ENCODE measurements around the gene GMDS.

GMDS gene

DNA sequence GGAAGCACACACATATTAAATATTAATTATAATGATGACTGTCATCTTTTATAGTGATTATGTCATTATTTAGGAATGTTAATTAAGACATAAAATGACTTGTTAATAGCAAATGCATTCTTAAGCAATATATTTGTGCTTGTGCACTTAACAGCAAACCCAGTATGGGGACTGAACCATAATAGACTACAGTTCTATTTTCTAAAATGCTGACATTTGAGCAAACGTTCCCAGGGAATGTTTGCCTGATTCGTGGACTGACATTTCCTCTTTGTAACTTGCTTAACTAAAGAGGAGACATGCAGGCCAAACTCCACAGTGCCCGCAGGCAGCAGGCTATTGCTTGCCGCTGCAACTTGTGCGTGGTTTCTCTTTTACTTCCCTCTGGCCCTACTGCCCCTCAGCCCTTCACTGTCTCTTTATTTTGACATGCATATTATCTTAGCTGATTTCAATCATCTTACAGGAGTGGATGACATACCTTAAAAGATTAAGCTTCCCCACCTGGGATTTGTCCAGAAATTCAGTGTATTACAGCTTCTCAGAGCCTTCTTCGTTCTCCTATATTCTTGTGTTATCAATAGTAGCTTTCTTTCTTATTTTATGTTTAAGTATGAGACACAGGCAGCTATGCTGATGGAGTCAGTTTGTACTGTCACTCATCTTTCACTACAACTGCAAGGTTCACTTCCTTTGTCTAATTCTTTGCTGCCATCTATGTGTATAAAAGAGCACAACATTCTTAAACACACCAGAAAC is 141.5 kb downstream of the GMDS start:
- Mint-ChIP-seq H3K27me3 (no peaks in the 10 kb centered on the region), H3K27ac (no peak overlapping the region), H3K4me1 (ENCODE audit: low read depth) (no peaks in the 10 kb centered on the region), H3K4me3 (no peak overlapping the region), H3K36me3 (ENCODE audit: low read depth) (peaks cover 8% of the 10 kb centered on the region), H3K9me3 (no peaks in the 10 kb centered on the region)

DNA sequence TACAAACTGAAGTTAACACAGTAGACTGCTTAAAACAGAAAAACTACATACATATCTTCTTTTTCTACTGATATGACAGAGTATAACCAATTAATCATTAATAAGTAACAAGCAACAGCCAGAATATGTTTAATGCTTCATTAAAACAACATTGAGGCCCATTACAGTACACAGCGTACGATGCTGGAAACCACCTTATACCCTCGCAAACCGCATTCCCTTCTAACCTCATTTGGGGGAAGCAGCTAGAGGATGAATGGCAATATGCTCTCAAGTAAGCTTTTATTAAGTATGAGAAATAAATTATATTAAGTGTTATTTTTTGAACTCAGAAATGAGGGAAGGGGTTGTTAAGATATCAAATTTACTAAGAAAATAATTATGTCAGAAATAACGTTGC is 142.4 kb downstream of the GMDS start:
- no peaks in the 10 kb centered on the region for H3K27me3 Mint-ChIP-seq
- no peaks in the 10 kb centered on the region for H3K9me3 Mint-ChIP-seq
- H3K27ac Mint-ChIP-seq: no peak overlapping the region
- no peaks in the 10 kb centered on the region for H3K4me1 Mint-ChIP-seq (ENCODE audit: low read depth)
- H3K4me3 Mint-ChIP-seq: no peak overlapping the region
- H3K36me3 Mint-ChIP-seq (ENCODE audit: low read depth): peaks cover 4% of the 10 kb centered on the region

DNA sequence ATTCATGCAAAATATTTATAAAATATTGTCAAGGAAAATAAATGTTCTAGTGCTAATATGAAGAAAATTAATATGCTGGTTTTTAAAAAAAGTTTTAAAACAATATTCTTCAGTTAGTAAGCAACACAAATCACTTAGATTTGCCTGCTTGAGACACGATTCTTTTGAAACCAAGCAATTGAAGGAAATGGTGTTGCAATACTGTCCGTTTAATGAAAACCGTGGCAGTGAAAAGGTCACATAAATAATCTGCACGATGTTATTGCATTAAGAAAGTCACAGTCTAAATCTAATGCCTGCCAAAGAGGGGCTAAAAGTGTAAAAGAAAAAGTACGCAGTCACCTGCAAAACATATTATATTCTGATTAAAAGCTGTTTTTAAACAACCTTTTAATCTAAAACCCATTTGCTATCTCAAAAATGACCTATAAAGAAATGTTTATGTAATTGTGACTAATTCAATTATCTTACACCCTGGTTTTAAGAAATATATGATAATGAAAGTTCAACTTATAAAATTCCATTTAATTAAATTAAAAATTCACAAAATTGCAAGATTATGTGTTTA is 143.0 kb downstream of the GMDS start:
- Mint-ChIP-seq H3K27ac (no peak overlapping the region), H3K36me3 (ENCODE audit: low read depth) (peaks cover 4% of the 10 kb centered on the region), H3K9me3 (no peaks in the 10 kb centered on the region), H3K4me3 (no peak overlapping the region), H3K27me3 (no peaks in the 10 kb centered on the region), H3K4me1 (ENCODE audit: low read depth) (no peaks in the 10 kb centered on the region)

DNA sequence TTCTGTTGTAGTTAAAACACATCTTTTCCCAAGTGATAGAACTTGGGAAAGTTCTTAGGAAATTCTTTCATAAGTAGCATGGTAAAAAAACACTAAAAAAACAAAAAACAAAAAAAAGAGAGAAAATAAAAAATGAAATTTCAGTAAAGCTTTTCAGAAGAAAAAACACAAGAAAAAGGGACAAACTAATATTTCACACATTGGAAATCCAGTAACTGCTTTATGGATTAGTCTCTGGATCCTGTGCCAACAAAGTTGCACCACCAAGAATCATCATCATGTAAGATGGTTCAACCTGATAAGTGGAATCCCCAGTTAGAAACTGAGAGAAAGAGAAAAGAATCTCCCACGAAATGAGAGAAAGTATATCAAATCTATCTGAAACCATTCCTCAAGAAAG is 144.2 kb downstream of the GMDS start:
- H3K4me1 Mint-ChIP-seq (ENCODE audit: low read depth): no peaks in the 10 kb centered on the region
- H3K9me3 Mint-ChIP-seq: no peaks in the 10 kb centered on the region
- H3K27ac Mint-ChIP-seq: no peak overlapping the region
- H3K36me3 Mint-ChIP-seq (ENCODE audit: low read depth): peaks cover 4% of the 10 kb centered on the region
- H3K27me3 Mint-ChIP-seq: no peaks in the 10 kb centered on the region
- H3K4me3 Mint-ChIP-seq: no peak overlapping the region

DNA sequence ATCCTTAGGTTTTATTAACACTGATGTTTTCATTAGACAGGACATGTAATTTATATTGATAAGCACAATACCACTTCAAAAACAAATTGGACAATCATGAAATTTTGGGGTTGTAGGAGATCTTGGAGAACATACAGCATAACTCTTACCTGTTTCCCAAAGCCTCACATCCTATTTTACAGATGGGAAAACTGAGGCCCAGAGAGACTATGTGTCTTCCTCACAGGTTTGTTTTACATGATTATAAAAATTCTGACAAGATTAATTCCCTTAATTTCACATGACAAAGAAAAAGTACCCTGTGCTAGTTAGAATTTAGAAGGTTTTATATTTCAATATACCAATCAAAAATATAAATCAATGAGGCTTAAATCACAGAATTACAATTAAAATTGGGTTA is 145.5 kb downstream of the GMDS start:
- Mint-ChIP-seq H3K27ac (no peak overlapping the region), H3K4me3 (no peak overlapping the region), H3K9me3 (no peaks in the 10 kb centered on the region), H3K4me1 (ENCODE audit: low read depth) (no peaks in the 10 kb centered on the region), H3K36me3 (ENCODE audit: low read depth) (peaks cover 4% of the 10 kb centered on the region), H3K27me3 (no peaks in the 10 kb centered on the region)

DNA sequence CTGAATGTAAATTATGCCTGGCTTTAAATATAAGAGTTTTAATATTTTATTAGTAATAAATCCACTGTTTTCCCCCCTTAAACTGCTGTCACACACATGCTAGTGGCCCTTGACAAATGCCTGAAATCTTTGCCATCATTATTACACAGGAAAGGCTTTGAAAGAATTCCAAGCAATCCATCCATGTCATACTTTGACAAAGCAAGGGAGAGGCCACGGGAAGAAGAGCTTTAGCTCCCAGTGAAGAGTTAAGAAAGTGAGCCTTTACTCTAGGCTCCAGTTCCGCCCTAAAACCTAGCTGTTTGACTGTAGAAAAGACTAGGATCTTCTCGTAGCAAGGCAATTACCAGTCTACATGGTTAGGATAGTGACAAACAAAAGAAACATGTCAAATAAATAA is 147.9 kb downstream of the GMDS start:
- H3K27ac Mint-ChIP-seq: no peak overlapping the region
- no peaks in the 10 kb centered on the region for H3K4me1 Mint-ChIP-seq (ENCODE audit: low read depth)
- peaks cover 4% of the 10 kb centered on the region for H3K36me3 Mint-ChIP-seq (ENCODE audit: low read depth)
- H3K9me3 Mint-ChIP-seq: no peaks in the 10 kb centered on the region
- H3K27me3 Mint-ChIP-seq: no peaks in the 10 kb centered on the region
- H3K4me3 Mint-ChIP-seq: no peak overlapping the region

DNA sequence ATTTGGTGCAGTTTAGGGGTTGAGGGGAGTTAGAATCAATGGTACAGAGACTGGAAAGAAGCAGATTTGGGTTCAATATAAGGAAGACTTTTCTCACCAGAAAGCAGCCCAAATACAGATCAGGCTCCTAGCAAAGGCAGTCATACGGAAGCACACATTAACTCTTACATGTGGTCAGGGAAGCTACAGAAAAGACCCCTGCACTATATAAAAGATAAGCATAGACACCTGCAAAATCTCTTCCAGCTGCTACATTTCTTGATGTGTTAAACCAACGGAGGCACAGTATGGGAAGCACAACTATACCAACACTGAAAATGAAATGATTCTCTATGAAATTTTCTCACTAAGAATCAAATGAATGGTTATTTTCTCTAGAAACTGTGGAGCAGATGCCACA is 150.8 kb downstream of the GMDS start:
- H3K4me3 Mint-ChIP-seq: no peak overlapping the region

DNA sequence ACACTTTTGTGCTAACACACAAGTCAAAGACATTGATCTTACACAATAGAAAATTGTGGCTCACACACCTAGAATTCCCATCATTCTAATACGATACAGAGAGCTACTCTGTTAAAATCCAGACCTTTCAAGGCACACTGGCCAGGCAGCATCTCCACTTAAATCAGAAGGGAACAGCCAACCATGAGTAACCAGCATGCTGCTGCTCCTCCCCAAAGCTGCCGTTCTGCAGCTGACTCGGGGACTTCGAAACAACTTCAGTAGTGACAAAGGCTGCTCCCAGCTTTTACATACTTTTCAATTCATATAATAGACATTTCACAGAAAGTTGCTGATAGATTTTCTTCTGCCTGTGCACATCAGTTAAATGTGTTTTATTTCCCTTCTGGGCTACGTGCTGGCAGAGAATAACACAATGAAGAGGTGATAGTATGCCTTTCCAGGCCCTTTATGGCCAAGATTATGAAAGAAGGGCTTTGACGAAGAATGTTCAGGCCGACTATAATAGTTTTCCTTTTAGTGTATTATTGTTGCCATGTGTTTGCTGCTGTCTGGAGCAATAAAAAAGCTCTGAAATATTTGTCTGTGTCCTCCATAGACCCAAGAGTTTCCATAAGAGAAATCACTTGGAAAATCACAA is 159.0 kb downstream of the GMDS start:
- H3K4me3 Mint-ChIP-seq: no peak overlapping the region
- H3K4me1 Mint-ChIP-seq (ENCODE audit: low read depth): peaks cover 20% of the 10 kb centered on the region
- no peaks in the 10 kb centered on the region for H3K9me3 Mint-ChIP-seq
- peaks cover 5% of the 10 kb centered on the region for H3K27me3 Mint-ChIP-seq
- H3K36me3 Mint-ChIP-seq (ENCODE audit: low read depth): peaks cover 30% of the 10 kb centered on the region
- H3K27ac Mint-ChIP-seq: no peak overlapping the region

More for the DNA sequence above, 150.8 kb downstream of the GMDS start:
- H3K4me1 Mint-ChIP-seq (ENCODE audit: low read depth): peaks cover 4% of the 10 kb centered on the region
- peaks cover 12% of the 10 kb centered on the region for H3K36me3 Mint-ChIP-seq (ENCODE audit: low read depth)
- H3K9me3 Mint-ChIP-seq: no peaks in the 10 kb centered on the region
- no peaks in the 10 kb centered on the region for H3K27me3 Mint-ChIP-seq
- H3K27ac Mint-ChIP-seq: no peak overlapping the region

DNA sequence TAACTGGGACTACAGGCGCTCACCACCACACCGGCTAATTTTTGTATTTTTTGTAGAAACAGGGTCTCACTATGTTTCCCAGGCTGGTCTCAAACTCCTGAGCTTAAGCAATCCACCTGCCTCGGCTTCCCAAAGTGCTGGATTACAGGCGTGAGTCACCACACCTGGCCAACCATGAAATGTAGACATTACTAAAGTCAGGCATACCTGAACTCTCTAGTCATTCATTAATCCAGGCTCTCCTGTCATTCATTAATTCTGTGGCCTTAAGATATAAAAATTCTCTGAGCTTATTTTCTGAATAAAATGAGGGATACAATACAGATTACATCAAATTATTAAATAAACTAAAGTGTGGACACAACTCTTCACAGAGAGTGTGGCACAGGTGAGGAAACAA is 159.7 kb downstream of the GMDS start:
- Mint-ChIP-seq H3K4me1 (ENCODE audit: low read depth) (peaks cover 28% of the 10 kb centered on the region), H3K36me3 (ENCODE audit: low read depth) (peaks cover 29% of the 10 kb centered on the region), H3K4me3 (no peak overlapping the region), H3K27ac (no peak overlapping the region), H3K27me3 (peaks cover 5% of the 10 kb centered on the region), H3K9me3 (no peaks in the 10 kb centered on the region)

DNA sequence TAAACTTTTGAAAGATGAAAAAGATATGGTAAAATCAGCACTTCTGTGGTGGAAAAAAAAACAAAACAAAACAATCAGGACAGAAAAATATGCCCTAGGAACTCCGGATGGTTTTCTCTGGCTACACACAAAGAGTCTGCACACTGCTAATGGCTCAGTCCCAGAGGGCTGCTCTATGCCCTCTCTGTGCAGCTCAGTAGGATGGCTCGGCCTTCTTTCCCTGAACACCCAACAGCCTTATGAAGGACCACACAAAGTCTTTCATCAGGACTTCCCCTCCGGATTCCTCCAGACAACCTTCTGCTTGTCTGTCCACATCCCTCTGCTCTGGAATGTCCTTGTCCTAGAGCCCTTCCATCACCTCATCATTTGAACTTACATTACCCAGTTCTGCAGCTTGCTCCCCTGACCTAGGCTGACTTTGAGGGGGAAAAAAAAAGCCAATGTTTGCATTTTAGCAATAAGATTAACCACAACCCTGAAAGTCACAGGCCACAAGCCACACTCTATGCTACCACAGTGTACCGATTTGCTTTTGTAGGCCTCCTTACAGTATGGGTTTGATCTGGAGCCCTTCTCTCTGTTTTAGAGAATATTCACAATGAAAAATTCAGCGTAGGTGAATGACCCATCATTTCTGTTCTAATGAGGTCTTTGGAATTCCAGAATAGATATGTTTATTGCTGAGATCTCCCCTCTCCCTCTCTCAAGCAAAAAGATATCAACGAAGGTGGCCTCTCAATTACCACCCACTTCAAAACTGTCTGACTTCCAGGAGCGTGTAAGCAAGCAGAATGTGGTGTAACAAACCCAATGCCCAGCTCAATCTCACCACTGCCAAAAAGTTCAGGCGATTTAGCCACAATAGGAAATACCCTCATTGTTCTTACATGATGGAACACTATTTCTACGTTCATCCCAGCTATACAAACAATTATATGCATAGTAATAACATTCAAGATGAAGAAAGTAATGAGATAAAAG is 164.0 kb downstream of the GMDS start:
- H3K36me3 Mint-ChIP-seq (ENCODE audit: low read depth): peaks cover 39% of the 10 kb centered on the region
- H3K27ac Mint-ChIP-seq: peak overlapping the region; percentile 70
- H3K27me3 Mint-ChIP-seq: peaks cover 5% of the 10 kb centered on the region
- peak overlapping the region; percentile 14 for H3K4me3 Mint-ChIP-seq
- peaks cover 26% of the 10 kb centered on the region for H3K9me3 Mint-ChIP-seq
- H3K4me1 Mint-ChIP-seq (ENCODE audit: low read depth): peaks cover 49% of the 10 kb centered on the region

DNA sequence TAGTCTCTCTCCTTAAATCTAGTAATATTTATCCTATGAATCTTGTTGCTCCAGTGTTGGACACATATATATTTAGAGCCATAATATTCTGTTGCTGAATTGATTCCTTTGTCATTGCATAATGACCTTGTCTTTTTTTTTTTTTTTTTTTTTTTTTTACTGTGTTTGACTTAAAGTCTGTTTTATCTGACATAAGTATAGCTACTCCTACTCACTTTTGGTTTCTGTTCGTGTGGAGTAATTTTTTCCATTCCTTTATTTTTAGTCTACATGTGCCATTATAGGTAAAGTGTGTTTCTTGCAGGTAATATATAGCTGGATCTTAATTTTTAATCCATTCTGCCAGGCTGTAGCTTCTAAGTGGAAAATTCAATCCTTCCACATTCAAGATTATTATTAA is 166.5 kb downstream of the GMDS start:
- peaks cover 35% of the 10 kb centered on the region for H3K36me3 Mint-ChIP-seq (ENCODE audit: low read depth)
- peak overlapping the region; percentile 45 for H3K27ac Mint-ChIP-seq
- peaks cover 49% of the 10 kb centered on the region for H3K4me1 Mint-ChIP-seq (ENCODE audit: low read depth)
- peaks cover 26% of the 10 kb centered on the region for H3K9me3 Mint-ChIP-seq
- H3K27me3 Mint-ChIP-seq: peaks cover 5% of the 10 kb centered on the region
- no peak overlapping the region for H3K4me3 Mint-ChIP-seq

DNA sequence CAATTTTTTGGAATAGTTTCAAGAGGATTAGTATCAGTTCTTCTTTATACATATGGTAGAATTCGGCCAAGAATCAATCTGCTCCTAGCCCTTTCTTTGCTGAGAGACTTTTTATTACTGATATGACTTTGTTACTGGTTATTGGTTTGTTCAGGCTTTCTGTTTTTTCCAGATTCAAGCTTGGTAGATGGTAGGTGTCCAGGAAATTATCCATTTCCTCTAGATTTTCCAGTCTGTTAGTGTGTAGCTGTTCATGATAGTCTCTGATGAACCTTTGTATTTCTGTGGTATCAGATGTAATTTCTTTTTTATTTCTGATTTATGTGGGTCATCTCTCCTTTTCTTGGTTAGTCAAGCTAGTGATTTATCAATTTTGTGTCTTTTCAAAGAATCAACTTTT is 167.6 kb downstream of the GMDS start:
- Mint-ChIP-seq H3K4me1 (ENCODE audit: low read depth) (peaks cover 42% of the 10 kb centered on the region), H3K4me3 (no peak overlapping the region), H3K36me3 (ENCODE audit: low read depth) (peaks cover 31% of the 10 kb centered on the region), H3K27ac (no peak overlapping the region), H3K9me3 (peaks cover 26% of the 10 kb centered on the region), H3K27me3 (no peaks in the 10 kb centered on the region)

DNA sequence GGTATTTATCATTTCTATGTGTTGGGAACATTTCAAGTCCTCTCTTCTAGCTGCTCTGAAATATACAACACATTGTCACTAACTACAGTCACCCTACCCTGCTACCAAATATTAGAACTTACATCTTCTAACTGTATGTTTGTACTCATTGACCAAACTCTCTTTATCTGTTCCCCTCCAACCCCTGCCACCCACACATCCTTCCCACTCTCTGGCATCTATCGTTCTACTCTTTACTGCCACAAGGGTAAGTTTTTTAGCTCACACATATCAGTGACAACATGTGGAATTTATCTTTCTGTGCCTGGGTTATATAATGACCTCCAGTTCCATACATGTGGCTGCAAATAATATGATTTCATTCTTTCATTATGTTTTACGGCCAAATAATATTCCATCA is 171.9 kb downstream of the GMDS start:
- H3K4me1 Mint-ChIP-seq (ENCODE audit: low read depth): peaks cover 2% of the 10 kb centered on the region
- H3K36me3 Mint-ChIP-seq (ENCODE audit: low read depth): peaks cover 24% of the 10 kb centered on the region
- H3K27me3 Mint-ChIP-seq: no peaks in the 10 kb centered on the region
- no peak overlapping the region for H3K27ac Mint-ChIP-seq
- peaks cover 26% of the 10 kb centered on the region for H3K9me3 Mint-ChIP-seq
- H3K4me3 Mint-ChIP-seq: no peak overlapping the region

DNA sequence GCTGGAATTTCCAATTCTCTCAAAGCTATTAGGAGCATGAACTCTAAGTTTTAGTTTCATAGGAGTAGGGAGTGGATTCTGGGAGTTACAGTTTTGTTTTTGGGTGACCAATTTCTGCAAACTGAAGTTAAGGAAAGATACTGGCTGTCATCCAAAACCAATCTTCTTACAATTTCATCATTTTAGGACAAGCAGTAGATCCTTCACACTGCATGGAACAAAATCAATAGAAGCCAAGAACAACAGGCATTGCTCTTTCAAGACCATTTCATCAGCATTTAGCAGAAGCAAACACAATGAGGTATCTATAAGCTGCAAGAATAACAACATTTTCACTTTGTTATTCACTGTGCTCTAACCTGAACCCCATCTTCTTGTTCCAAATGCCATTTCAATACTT is 173.0 kb downstream of the GMDS start:
- Mint-ChIP-seq H3K9me3 (peaks cover 15% of the 10 kb centered on the region), H3K4me3 (no peak overlapping the region), H3K4me1 (ENCODE audit: low read depth) (no peaks in the 10 kb centered on the region), H3K36me3 (ENCODE audit: low read depth) (peaks cover 14% of the 10 kb centered on the region), H3K27ac (no peak overlapping the region), H3K27me3 (no peaks in the 10 kb centered on the region)

DNA sequence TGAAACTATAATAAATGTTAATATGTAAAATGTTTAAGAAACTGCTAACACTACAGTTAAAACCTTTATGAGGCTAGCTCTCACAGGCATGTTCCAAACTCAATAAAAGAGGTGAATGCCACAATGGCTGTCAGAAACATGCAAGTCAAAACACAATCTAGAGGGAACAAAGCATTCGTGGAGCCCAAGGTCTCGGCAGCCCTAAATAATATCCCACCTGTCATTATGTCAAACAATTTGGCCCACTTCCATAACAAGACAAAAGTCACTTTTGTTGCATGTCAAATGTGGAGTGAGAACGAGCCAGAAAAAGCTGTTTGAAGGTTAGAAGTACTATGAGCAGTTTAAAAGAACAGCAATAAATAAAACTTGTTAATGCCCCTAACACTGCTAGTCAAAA is 181.9 kb downstream of the GMDS start:
- Mint-ChIP-seq H3K9me3 (no peaks in the 10 kb centered on the region), H3K4me3 (no peak overlapping the region), H3K4me1 (ENCODE audit: low read depth) (no peaks in the 10 kb centered on the region), H3K27me3 (no peaks in the 10 kb centered on the region), H3K27ac (no peak overlapping the region), H3K36me3 (ENCODE audit: low read depth) (peaks cover 8% of the 10 kb centered on the region)

Measured in stimulated activated naive CD8-positive, alpha-beta T cell treated with anti-CD3 and anti-CD28 coated beads, Interleukin-15, Interleukin-2, amounts not matched to agents 100 ng/mL and 50 ng/mL, for 24 hours (primary cell).